T-helper 1 cell treated with Interleukin-12 subunit alpha and Interleukin-12 subunit beta and Interleukin-4 antibody, amounts not matched to agents 30 ng/mL and 1 ng/mL, for 36 hours (primary cell): Measurements from ENCODE around the gene MS4A7. TPM values are rescaled to one million over a fixed set of nuclear protein-coding genes. Genes with fewer than 3 reads are reported as not detected.

Experiments used
- total RNA-seq: library from RNA; stranded (reverse); gene quantifications from 2 replicates; pipeline ENCODE4 v1.2.3, GENCODE V29; 2022

The MS4A7 gene
- total RNA-seq, 1 donor from 2014 or later, result not detected

Other genes with a start within 250 kb of the MS4A7 start
- gene MS4A6A, start 195.4 kb upstream of the MS4A7 start, total RNA-seq, result not detected in 2 replicates
- 0.20 TPM in 1 of 2 replicates, not detected in the other for gene MS4A4E, start 135.4 kb upstream of the MS4A7 start, total RNA-seq
- gene MS4A4A, start 97.9 kb upstream of the MS4A7 start, total RNA-seq, result not detected in 2 replicates
- gene MS4A6E, start 51.3 kb upstream of the MS4A7 start, total RNA-seq, result not detected in 2 replicates
- not detected in 2 replicates for gene MS4A14, start 17.9 kb downstream of the MS4A7 start, total RNA-seq
- gene MS4A5, start 51.0 kb downstream of the MS4A7 start, total RNA-seq, result not detected in 2 replicates
- not detected in 2 replicates for gene MS4A1, start 77.3 kb downstream of the MS4A7 start, total RNA-seq
- gene MS4A12, start 114.2 kb downstream of the MS4A7 start, total RNA-seq, result not detected in 2 replicates
- not detected in 2 replicates for gene MS4A13, start 136.9 kb downstream of the MS4A7 start, total RNA-seq